NAMALWA (cell line): Measurements from ENCODE around the gene LRP3.
"Not testable (repeated sequence)": the region's sequence is repeated elsewhere in the genome, so short reads cannot be mapped to it uniquely, and the experiment has no call there.

Experiments used
- DNase-seq: peaks from one replicate; pipeline ENCODE4 v3.0.0-alpha.2; 2015; ENCODE audit warnings: low spot score

The LRP3 gene

GRCh38 chr19:33202546-33203507, 8.7 kb downstream of the LRP3 start:
- DNase-seq = no peak

GRCh38 chr19:33203529-33203928, 9.4 kb downstream of the LRP3 start:
- no peak for DNase-seq

- DNase-seq = no peak
These were observed 10.2 kb downstream of the LRP3 start for GRCh38 chr19:33204136-33204973.

GRCh38 chr19:33205110-33205509, 11.0 kb downstream of the LRP3 start:
- no peak for DNase-seq

DNA sequence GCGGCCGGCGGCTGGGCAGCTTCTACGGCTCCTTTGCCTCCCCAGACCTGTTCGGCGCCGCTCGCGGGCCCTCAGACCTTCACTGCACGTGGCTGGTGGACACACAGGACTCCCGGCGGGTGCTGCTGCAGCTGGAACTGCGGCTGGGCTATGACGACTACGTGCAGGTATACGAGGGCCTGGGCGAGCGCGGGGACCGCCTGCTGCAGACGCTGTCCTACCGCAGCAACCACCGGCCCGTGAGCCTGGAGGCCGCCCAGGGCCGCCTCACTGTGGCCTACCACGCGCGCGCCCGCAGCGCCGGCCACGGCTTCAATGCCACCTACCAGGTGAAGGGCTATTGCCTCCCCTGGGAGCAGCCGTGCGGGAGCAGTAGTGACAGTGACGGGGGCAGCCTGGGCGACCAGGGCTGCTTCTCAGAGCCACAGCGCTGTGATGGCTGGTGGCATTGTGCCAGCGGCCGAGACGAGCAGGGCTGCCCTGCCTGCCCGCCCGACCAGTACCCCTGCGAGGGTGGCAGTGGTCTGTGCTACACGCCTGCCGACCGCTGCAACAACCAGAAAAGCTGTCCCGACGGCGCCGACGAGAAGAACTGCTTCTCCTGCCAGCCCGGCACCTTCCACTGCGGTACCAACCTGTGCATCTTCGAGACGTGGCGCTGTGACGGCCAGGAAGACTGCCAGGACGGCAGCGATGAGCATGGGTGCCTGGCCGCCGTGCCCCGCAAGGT, 11.6 kb downstream of the LRP3 start:
- DNase-seq = no peak

- no peak for DNase-seq
These were observed 12.3 kb downstream of the LRP3 start for GRCh38 chr19:33206261-33207039.

GRCh38 chr19:33207040-33207620, 13.0 kb downstream of the LRP3 start:
- no peak for DNase-seq

DNA sequence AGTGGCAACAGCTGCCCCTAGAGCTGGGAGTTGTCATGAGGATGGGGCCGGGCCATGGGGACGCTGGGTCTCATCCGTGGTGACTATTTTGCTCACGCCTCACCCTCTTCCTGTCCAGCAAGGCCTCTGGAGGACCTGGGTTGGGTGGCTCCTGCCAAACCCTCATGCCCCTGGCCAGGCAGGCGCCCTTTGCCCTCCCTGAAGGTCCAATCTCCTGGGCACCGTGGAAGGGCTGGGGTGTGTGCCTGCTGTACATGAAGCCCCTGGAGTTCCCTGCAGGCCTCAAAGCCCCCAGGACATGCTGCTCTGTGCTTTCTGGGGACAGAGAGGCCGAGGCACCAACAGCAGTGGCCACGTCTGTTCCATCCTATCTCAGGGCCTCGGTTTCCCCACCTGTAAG, 13.8 kb downstream of the LRP3 start:
- DNase-seq = no peak

DNA sequence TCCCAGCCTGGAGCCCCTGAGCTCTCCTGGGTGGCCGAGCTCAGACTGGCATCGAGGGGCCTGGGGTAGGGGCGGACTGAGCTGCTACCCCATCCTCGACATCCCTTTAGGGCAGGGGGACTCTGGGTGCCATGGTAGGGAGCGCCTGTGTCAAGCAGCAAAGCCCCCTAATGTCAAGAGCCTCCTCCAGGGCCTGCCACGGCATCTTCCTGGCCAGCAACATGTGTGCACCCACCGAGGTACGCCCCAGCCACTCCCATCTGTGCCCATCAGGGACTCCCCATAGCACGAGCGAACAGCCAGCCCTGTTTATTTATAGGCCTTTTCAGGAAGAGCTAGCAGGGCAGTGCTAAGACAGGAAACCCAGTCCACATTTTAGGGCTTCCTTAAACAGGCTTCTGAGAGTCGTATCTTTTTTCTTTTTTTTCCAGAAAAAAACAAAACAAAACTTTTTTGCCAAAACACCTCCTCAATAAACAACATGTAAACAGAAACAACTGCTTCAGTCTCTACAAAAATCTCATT, 14.3 kb downstream of the LRP3 start:
- no peak for DNase-seq

DNA sequence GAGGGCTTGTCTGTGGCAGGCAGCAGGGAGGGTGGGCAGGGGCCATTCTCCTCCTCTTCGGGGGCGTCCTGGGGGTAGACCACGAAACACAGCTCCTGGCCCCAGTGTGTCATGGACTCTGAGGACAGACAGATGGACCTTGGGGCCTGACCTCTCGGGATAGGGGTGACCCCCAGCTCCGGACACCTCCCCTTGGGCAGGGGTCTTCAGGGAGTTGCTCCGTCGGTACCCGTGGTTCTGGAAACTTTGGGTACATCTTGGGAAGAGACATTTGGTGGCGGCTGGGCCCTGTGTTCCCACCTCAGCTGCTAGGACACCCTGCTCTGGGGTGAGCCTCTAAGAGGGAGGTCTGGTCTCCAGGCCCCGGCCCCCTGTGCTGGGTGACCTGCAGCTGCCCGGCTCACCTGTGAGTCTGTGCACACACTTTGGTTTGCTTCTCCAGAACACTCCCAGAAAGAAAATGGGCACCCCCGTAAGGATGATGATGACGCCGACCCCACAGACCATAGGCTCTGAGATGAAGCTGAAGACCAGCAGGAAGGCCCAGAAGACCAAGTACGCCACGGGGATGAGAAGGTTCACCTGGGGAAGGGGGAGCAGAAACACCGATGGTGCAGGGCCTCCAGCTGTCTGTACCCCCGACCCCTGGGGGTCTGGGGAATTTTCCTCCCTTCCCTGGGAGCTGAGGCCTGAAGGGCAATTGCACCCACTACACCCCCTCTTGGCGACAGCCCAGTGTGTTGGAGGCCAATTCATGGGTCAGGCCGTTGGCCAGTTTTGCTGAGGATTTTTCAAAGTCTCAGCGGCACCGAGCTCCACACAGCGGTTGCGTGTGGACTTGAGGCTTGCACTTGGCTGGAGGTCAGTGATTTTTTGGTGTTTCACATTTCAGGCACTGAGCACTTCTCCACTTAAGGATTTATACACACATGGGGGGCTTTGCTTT, 15.0 kb downstream of the LRP3 start:
- DNase-seq = no peak

DNA sequence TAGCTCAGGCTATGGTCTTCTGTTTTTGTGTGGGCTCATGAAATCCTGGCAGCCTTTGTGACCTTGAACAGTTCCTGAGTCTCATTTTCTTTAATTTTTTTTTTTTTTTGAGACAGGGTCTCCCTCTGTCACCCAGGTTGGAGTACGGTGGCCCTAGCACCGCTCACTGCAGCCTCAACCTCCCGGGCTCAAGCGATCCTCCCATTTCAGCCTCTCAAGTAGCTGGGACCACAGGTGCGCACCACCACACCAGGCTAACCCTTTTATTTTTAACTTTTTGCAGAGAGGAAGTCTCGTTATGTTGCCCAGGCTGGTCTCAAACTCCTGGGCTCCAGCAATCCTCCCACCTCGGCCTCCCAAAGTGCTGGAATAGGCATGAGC, 15.7 kb downstream of the LRP3 start:
- not testable (repeated sequence) for DNase-seq

GRCh38 chr19:33210266-33210940, 16.3 kb downstream of the LRP3 start:
- DNase-seq = no peak

GRCh38 chr19:33211794-33212435, 17.8 kb downstream of the LRP3 start:
- DNase-seq = no peak

GRCh38 chr19:33212436-33213172, 18.5 kb downstream of the LRP3 start:
- DNase-seq = no peak

GRCh38 chr19:33214596-33214995, 20.5 kb downstream of the LRP3 start:
- DNase-seq = no peak

DNA sequence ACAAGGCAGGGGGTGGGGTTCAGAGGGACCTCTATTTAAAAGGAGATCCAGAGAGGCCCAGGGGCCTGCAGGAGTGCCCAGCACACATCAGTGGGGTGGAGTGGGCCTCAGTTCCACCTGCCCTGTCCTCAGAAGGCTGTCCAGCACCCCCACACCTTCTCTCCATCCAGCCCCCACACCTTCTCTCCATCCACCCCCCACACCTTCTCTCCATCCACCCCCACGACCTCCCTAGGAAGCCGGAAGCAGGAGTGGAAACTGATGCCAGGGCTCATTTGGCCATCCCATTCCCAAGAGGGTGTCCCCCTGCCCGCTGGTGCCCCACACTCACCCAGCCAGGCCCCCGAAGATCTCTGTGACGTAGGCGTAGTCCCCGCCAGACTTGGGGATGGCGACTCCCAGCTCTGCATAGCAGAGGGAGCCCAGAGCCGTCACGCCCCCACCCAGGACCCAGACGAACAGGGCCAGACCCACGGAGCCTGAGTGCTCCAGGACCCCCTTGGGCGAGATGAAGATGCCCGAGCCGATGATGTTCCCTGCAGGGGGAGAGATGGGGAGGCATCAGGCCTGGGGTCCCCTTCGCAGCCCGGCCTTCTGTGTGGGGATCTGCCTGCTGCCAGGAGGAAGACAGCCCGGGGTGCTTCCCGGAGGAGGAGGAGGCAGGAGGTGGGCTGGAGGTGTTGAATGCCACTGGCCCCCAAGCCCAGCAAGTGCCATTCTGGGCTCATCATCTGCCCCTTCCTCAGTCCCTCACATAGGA, 21.5 kb downstream of the LRP3 start:
- no peak for DNase-seq

GRCh38 chr19:33216198-33216830, 22.2 kb downstream of the LRP3 start:
- DNase-seq = peak; percentile 13
